Left renal cortex interstitium (tissue), 4 donors: ENCODE measurements around the gene ESR1. TPM values are rescaled to one million over a fixed set of nuclear protein-coding genes. Genes with fewer than 3 reads are reported as not detected.
"Not testable (repeated sequence)": the region's sequence is repeated elsewhere in the genome, so short reads cannot be mapped to it uniquely, and the experiment has no call there.

Experiments used
- DNase-seq, 4 donors: peaks; one replicate each; pipeline ENCODE4 v3.0.0-alpha.2; 2013; ENCODE audit warnings: low read depth in 4 of 4, low spot score in 2 of 4, missing footprints in 1 of 4
- polyA plus RNA-seq, 4 donors: library from polyadenylated mRNA; unstranded; fragments of 120-200 nt; gene quantifications; one replicate each; pipeline ENCODE4 v1.2.1, GENCODE V29; 2013; ENCODE audit not compliant: insufficient read length in 4 of 4

The ESR1 gene
- polyA plus RNA-seq, 4 donors, result 0.46 to 2.7 (median 1.3) TPM

DNA sequence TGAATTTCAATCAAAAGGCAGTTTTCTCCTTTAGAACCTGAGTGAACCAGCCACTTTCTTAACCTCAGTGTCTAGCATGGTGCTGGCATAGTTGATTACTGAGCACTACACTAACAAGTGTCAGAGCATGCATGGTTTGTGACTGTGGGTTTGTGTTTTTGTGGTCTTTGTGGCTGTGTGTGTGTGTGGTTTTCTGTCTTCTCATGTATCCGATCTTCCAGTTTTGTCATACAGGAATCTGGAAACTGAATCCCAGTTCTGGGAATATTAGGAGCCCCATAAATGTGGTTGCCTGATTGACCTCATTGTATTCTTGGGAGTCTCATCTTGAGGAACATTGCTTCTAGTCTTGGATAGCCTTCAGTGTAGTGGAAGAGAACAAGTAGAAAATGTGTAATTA, 73.7 kb downstream of the ESR1 start:
- DNase-seq, result no peak

DNA sequence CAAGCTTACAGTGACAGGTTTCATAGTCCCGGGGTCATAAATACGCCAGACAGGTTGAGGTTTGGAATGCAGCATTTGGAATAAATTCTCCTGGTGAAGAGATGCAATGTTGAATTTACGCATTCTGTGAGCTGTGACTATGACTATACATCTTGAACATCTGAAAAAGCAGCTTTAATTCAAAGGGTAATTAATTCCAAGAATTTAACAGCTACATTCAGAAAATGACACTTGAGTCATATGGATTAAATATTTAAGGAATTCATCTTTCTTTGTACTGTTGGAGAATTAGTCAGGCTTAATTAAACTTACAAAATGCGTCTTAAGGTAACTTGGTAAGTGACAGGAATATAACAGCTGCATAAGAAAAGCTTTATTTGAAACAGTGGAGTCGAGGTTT, 74.7 kb downstream of the ESR1 start:
- no peak for DNase-seq

GRCh38 chr6:151885234-151885633, 77.8 kb downstream of the ESR1 start:
- DNase-seq, result no peak

GRCh38 chr6:151891524-151891923, 84.0 kb downstream of the ESR1 start:
- no peak for DNase-seq

- DNase-seq, result not testable (repeated sequence)
Measured at GRCh38 chr6:151894426-151894825, 86.9 kb downstream of the ESR1 start.

DNA sequence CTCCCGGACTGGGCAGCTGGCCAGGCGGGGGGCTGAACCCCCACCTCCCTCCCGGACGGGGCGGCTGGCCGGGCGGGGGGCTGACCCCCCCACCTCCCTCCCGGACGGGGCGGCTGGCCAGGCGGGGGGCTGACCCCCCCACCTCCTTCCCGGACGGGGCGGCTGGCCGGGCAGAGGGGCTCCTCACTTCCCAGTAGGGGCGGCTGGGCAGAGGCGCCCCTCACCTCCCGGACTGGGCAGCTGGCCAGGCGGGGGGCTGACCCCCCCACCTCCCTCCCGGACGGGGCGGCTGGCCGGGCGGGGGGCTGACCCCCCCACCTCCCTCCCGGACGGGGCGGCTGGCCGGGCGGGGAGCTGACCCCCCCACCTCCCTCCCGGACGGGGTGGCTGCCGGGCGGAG, 91.7 kb downstream of the ESR1 start:
- not testable (repeated sequence) for DNase-seq

DNA sequence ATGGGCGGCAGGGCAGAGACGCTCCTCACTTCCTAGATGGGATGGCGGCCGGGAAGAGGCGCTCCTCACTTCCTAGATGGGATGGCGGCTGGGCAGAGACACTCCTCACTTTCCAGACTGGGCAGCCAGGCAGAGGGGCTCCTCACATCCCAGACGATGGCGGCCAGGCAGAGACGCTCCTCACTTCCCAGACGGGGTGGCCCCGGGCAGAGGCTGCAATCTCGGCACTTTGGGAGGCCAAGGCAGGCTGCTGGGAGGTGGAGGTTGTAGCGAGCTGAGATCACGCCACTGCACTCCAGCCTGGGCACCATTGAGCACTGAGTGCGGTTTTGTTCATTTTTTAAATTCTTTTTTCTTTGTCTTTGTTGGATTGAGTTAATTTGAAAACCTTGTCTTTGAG, 92.3 kb downstream of the ESR1 start:
- not testable (repeated sequence) for DNase-seq

- DNase-seq, result no peak
Measured at GRCh38 chr6:151900256-151900655, 92.8 kb downstream of the ESR1 start.

GRCh38 chr6:151901009-151901411, 93.5 kb downstream of the ESR1 start:
- DNase-seq, result no peak

GRCh38 chr6:151904631-151905030, 97.1 kb downstream of the ESR1 start:
- no peak for DNase-seq

DNA sequence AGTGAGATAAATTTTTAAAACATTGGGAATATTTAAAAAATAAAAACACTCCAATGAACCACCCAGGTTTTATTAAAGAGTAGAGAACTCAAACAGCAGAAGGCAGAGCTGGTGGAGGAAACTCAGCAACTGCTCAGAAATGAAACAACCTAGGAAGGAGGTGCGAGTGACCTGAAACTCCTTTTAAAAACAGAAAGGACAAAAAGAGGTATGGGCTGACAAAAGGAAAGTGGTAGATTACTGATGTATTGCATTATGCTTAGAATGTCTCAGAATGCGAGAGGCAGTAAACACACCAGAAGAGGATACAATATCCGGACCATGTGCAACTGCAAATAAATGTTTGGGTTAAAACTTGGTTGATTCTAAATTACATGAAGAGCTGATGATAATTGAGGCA, 97.6 kb downstream of the ESR1 start:
- no peak for DNase-seq

DNA sequence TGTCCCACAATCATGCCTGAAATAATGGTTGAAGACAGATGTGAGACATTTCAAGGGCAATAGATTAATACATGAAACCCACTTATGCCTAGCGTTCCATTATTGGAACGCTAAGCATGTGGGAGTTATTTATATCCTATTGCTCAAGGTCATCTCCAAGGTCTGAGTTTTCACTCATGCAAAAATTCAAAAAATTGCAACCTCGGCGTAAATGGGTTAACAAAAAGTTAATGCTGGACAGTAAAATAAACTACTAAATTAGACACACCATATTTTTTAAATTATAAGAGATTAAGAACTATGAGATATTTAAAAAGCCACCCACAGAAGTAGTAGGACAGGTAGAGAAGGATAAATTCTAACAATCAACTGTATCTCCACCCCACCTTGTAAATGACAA, 98.4 kb downstream of the ESR1 start:
- DNase-seq, result no peak

- no peak for DNase-seq
Measured at GRCh38 chr6:151911401-151911800, 103.9 kb downstream of the ESR1 start.

- no peak for DNase-seq
Measured at GRCh38 chr6:151914484-151914883, 107.0 kb downstream of the ESR1 start.

DNA sequence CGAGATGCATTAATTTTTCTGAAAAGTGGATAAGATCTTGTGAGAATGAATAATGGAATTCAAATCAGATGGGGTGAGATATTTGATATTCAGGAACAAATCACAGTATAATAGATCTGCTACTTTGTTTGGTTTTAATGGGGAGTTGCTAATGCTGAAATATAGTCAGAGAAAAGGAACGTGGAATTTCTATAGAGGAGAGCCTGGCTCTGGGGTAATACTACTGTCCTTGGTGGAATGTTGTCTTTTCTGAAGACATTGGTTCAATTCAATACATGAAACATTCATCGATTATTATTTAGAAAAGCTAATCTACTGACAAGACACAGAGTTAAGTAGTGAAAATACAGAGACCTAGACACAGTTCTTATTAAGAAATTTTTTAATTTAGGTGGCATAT, 108.6 kb downstream of the ESR1 start:
- DNase-seq, result no peak

DNA sequence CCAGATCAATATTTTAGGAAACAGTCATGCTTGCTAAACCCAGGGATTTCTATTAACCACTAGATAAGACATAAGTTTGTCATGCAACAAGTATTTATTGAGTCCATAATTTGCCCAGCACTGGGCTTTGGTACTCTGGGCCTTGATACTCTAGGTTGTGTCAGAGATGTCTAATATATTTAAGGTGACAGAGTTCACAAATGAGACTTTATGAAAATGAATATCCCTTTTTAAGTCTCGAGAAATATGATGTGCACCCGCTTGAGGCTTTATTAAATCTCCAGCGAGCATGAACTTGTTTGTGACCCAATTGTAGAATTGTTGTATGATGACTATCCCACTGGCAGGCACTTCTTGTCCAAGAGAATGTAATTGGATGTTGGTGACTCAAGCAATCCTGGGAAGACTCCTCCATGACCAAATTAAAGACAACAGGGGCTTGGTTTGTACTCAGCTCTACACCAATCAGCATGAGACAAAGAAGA, 109.2 kb downstream of the ESR1 start:
- no peak for DNase-seq

GRCh38 chr6:151917531-151918329, 110.2 kb downstream of the ESR1 start:
- no peak for DNase-seq

DNA sequence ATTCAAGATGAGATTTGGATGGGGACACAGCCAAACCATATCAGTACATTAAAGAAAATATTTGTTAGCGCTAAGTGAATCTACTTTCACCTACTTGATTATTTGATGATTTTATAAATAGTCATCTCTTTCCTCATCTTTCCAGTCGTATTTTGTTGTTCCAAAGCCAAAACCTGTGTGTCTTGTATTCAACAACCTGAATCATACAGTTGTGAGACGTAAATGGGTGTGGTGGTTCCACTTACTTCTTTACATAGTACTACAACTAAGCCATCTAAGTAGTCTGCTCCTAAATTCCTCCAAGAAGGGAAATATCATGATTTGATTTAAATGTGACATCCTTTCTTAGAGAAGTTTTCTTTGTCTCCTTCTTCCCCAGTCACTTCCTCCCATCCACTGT, 132.8 kb downstream of the ESR1 start:
- DNase-seq, result no peak

GRCh38 chr6:151948002-151948743, 140.7 kb downstream of the ESR1 start:
- no peak for DNase-seq

DNA sequence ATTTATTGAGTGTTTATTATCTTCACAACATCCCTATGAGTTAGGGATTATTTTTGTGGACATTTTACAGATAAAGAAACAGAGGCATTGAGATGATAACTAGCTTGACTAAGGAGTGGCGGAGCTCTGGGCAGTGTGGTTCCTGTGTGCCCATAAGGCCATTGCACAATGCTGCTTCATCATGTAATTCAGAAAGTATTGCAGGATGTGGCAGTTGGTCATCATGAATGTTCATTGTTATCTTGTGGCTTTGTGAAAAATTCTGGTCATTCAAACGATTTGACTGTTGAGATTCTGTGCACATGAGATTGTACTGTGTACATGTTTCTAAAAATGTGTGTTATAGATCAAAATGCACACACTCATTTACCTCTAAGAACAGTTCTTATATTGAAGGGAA, 150.8 kb downstream of the ESR1 start:
- DNase-seq, result no peak

- no peak for DNase-seq
Measured at GRCh38 chr6:151959086-151959485, 151.6 kb downstream of the ESR1 start.

DNA sequence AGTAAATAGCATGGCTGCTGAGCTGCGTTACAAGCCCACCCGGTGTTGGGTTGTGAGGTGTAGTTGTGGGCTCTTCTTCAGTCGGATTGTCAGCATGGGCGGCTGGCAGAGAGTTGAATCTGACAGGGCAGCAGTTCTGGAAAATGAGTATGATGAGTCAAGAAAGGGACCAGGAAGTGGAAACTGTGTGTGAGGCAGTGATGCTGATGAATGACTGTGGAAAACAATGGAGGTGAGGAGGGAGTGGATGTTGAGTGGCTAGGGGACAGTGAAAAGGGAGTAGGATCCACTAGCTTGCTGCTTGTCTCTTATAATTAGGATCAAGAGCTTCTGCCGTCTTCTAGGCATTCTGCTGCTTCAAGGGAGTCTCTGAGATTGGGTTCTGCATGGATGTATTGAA, 154.3 kb downstream of the ESR1 start:
- no peak for DNase-seq
